ENCODE data around the gene SESN3. TPM values are rescaled to one million over a fixed set of nuclear protein-coding genes. Genes with fewer than 3 reads are reported as not detected.

Gene SESN3
- total RNA-seq, 1 experiment from 2014 or later, result 10.6 TPM

DNA sequence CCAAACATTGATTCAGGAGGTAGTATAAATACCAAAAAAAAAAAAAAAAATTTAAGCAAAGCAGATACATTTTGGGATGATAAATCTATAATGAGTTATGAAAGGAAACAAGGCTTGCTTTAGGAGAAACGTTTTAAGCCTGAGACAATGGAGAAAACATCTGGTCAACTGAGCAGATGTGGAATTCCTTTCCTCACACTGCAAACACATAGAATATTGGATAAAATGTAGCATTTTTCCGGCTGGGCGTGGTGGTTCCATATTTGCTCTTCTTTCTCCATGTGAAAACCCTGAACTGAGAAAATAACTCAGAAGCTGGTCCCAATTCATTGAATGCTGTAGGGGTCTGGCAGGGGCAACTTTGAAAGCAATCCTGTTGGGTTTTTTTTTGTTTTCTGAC, 107.4 kb downstream of the SESN3 start:
- no peak for DNase-seq (ENCODE audit: low spot score)

DNA sequence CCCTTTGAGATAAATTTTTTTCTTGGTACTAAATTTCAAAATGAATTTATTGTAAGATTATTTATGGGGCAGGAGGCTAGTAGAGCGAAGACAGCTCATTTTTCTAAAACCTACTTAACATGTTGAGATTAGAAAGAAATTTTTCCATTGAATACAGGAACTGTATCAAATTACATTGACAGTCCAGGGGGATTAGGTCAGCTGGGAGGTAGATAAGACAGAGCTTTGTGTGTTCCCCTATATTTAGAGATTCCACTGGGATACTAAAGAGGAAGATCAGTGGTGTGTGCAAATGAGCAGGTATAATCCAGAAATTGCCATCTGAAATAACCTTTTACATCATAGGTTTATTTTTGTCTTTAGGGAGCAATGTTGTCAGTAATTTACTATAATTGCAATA, 109.3 kb downstream of the SESN3 start:
- DNase-seq (ENCODE audit: low spot score), result no peak

DNA sequence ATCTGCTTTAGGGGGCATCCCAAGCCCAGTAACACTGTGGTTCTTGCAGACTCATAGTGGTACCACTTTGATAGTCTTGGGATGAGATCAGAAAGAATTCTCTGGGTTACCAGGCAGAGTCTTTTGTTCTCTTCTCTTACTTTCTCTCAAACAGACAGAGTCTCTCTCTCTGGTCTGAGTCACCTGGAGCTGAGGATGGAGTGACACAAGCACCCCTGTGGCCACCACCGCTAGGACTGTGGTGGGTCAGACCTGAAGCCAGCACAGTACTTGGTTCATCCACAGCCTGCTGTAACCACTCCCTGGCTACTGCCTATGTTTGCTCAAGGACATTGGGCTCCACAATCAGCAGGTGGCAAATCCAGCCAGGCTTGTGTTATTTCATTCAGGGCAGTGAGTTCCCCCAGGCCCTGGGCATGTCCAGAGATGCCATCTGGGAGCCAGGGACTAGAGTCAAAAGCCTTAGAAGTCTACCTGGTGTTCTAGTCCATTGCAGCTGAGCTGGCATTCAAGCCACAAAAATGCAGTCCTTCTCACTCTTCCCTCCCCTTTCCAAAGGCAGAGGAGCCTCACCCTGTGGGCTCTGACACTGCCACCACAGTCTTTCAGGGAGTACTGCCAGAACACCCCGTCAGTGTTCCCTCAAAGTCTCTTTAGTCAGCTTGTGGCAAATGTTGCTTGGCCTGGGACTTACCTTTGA, 111.5 kb downstream of the SESN3 start:
- DNase-seq (ENCODE audit: low spot score), result no peak

DNA sequence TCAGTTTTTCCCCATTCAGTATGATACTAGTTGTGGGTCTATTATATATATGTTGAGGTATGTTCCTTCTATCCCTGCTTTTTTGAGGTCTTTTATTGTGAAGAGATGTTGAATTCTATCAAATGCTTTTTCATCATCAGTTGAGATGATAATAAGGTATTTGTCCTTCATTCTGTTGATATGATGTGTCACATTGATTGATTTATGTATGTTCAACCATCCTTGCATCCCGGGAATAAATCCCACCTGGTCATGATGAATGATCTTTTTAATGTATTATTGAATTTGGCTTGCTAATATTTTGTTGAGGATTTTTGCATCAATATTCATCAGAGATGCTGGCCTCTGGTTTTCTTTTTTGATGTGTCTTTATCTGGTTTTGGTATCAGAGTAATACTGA, 115.4 kb downstream of the SESN3 start:
- no peak for DNase-seq (ENCODE audit: low spot score)

Other genes with a start within 250 kb of the SESN3 start
- gene KDM4E, start 205.9 kb downstream of the SESN3 start, total RNA-seq (2014; rRNA removed; shearing (Covaris generic)), result not detected in 2 replicates
- not detected in 2 replicates for gene KDM4F, start 181.8 kb downstream of the SESN3 start, total RNA-seq (2014; rRNA removed; shearing (Covaris generic))
- gene SRSF8, start 164.3 kb downstream of the SESN3 start, total RNA-seq (2014; rRNA removed; shearing (Covaris generic)), result 8.0 and 24.2 TPM in 2 replicates
- 3.6 and 4.0 TPM in 2 replicates for gene ENDOD1, start 141.4 kb downstream of the SESN3 start, total RNA-seq (2014; rRNA removed; shearing (Covaris generic))